Right atrium auricular region (tissue), 2 donors: ENCODE results near the gene MEIG1. TPM values are rescaled to one million over a fixed set of nuclear protein-coding genes. Genes with fewer than 3 reads are reported as not detected.

ENCODE experiments used
- DNase-seq: peaks from one replicate; pipeline ENCODE4 v3.0.0-alpha.2; 2019; ENCODE audit warnings: low spot score
- H3K27ac ChIP-seq, 2 donors: fragments of 200-600 bp; sonication (generic); 1 replicate in 1 of 2; 2 replicates in 1 of 2; pipeline ENCODE4 v1.5.1; 2016 to 2019
- H3K27me3 ChIP-seq, 2 donors: fragments of 200-600 bp; sonication (generic); one replicate each; pipeline versions ENCODE4 v1.5.1 to v1.6.0; 2017 to 2019
- H3K36me3 ChIP-seq: fragments of 200-600 bp; sonication (generic); one replicate; pipeline ENCODE4 v1.5.1; 2016
- H3K4me1 ChIP-seq, 2 donors: fragments of 200-600 bp; sonication (generic); one replicate each; pipeline versions ENCODE4 v1.5.1 to v1.6.0; 2017 to 2019
- H3K4me3 ChIP-seq, 2 donors: fragments of 200-600 bp; sonication (generic); 1 replicate in 1 of 2; 2 replicates in 1 of 2; pipeline ENCODE4 v1.5.1; 2017 to 2019; ENCODE audit warnings: mild to moderate bottlenecking in 1 of 2, moderate library complexity in 1 of 2
- H3K9me3 ChIP-seq, 2 donors: fragments of 200-600 bp; sonication (generic); one replicate each; pipeline ENCODE4 v1.5.1; 2019
- CTCF ChIP-seq, 2 donors: fragments of 200-600 bp; sonication (generic); IDR thresholded peaks; one replicate each; pipeline ENCODE4 v1.5.1; 2019; ENCODE audit warnings: antibody characterized with exemption in 2 of 2
- total RNA-seq, 2 donors: library from RNA; depleted of rRNA; stranded (reverse); fragments of >200 nt; gene quantifications; one replicate each; pipeline ENCODE4 v1.1.0, GENCODE V29; 2016

Gene MEIG1
- total RNA-seq, 2 donors from 2014 or later: not detected

DNA sequence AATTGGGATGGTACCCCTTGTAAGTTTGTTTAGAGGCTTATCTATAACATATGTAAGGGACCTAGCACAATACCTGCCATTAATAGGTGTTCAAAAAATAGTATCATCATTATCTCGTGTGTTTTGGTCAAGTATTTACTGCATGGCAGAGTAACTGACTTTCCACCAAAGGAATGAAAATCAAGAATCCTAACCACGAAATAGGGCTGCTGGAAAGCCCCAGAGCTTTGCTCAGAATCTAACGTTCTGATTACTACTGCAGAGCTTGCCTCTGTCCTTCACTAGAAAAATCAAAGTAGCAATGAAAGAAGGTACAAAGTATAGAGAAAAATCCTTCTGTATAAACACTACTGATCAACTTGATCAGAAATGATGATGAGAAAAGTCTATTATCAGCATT, 40.2 kb upstream of the MEIG1 start:
- no peak overlapping the region for H3K27ac ChIP-seq
- H3K9me3 ChIP-seq: peaks cover 4 to 28% of the 10 kb centered on the region in 2 donors
- DNase-seq: no peak
- H3K27me3 ChIP-seq: no peaks in the 10 kb centered on the region
- no peak overlapping the region for H3K4me3 ChIP-seq
- H3K36me3 ChIP-seq: peaks cover 74% of the 10 kb centered on the region
- TF ChIP-seq CTCF (IDR thresholded peaks at IDR 0.05): no peak
- H3K4me1 ChIP-seq: no peaks in the 10 kb centered on the region

DNA sequence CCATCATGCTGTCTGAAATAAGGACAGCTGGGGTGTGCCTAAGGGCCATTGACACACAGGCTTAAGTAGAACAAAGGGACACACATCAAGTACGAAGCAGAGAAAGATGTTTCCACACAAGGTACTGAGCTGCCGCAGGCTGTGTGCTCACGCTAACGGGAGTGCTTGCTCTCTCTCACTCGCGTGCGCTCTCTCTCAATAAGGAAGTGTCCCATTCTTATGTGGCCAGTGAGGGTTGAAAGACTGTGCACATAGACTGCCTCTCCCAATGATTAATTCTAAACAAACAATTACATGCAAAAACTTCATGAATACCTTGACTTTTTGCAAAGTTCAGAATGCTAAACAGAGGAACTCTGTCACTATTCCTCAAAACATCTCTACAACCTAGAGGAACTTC, 35.2 kb upstream of the MEIG1 start:
- TF ChIP-seq CTCF (IDR thresholded peaks at IDR 0.05): no peak
- no peaks in the 10 kb centered on the region for H3K4me1 ChIP-seq

DNA sequence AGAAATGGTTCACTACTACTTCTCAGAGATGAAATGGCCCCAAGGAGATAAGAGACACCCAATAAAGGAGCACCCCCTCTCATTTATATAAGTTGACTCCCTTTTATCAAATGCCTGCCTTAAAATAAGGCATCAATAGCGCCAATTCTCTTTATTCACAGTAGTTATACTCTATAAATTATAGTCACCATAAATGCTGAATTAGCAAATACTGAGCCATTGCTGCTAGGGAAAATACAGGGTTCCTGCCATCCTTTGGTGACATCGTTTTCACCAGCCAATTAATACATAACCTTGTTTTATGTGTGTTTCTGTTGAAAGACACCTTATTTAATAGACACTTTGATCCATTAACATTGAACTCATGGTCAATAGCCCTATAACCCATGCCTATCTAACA, 33.9 kb upstream of the MEIG1 start:
- Histone ChIP-seq H3K4me3 (no peak overlapping the region), H3K27ac (no peak overlapping the region), H3K9me3 (no peaks in the 10 kb centered on the region), H3K27me3 (no peaks in the 10 kb centered on the region), H3K36me3 (peaks cover 79% of the 10 kb centered on the region), H3K4me1 (no peaks in the 10 kb centered on the region)
- DNase-seq: no peak
- no peak for TF ChIP-seq CTCF (IDR thresholded peaks at IDR 0.05)

More for the DNA sequence above, 35.2 kb upstream of the MEIG1 start:
- Histone ChIP-seq H3K9me3 (no peaks in the 10 kb centered on the region), H3K4me3 (no peak overlapping the region), H3K27me3 (no peaks in the 10 kb centered on the region), H3K27ac (no peak overlapping the region), H3K36me3 (peaks cover 82% of the 10 kb centered on the region)
- no peak for DNase-seq

- Histone ChIP-seq H3K27me3 (no peaks in the 10 kb centered on the region), H3K4me3 (no peak overlapping the region), H3K4me1 (no peaks in the 10 kb centered on the region), H3K9me3 (no peaks in the 10 kb centered on the region), H3K27ac (no peak overlapping the region), H3K36me3 (peaks cover 78% of the 10 kb centered on the region)
- no peak for TF ChIP-seq CTCF (IDR thresholded peaks at IDR 0.05)
- no peak for DNase-seq
Observed at GRCh38 chr10:14926061-14926470, 33.1 kb upstream of the MEIG1 start.

DNA sequence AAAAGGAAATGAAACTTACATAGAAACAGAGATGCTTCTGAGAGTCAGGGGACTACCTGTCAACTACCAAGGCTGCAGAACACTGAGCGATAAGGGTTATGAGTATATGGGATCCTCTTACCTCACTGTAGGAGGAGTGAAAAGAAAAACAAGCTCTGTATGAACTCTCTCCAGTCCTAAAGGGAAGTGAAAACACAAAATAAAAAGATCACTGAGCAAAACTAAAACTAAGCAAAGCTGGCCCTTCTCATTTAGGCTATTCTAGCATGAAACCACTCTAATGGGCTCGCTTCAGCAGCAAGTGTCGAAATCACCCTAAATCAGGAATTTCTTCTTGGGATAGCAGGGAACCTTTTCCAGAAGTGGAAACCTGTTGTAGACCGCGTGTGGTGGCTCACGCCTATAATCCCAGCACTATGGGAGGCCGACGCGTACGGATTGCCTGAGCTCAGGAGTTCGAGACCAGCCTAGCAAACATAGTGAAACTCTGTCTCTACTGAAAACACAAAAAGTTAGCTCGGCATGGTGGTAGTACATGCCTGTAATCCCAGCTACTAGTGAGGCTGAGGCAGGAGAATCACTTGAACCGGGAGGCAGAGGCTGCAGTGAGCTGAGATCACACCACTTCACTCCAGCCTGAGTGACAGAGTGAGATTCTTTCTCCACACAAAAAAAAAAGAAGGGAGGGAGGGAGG, 32.3 kb upstream of the MEIG1 start:
- no peak for DNase-seq
- Histone ChIP-seq H3K4me3 (no peak overlapping the region), H3K4me1 (no peaks in the 10 kb centered on the region), H3K27me3 (no peaks in the 10 kb centered on the region), H3K36me3 (peaks cover 78% of the 10 kb centered on the region), H3K9me3 (no peaks in the 10 kb centered on the region), H3K27ac (no peak overlapping the region)
- no peak for TF ChIP-seq CTCF (IDR thresholded peaks at IDR 0.05)

- no peaks in the 10 kb centered on the region for H3K9me3 ChIP-seq
- no peak overlapping the region for H3K4me3 ChIP-seq
- H3K4me1 ChIP-seq: no peaks in the 10 kb centered on the region
- no peak overlapping the region for H3K27ac ChIP-seq
- TF ChIP-seq CTCF (IDR thresholded peaks at IDR 0.05): no peak
- no peak for DNase-seq
- no peaks in the 10 kb centered on the region for H3K27me3 ChIP-seq
- peaks cover 89% of the 10 kb centered on the region for H3K36me3 ChIP-seq
Observed at GRCh38 chr10:14930610-14931009, 28.6 kb upstream of the MEIG1 start.
